Suprapubic skin (tissue), 3 donors: ENCODE data around the gene IQGAP2.

Experiments used
- CTCF ChIP-seq, 2 donors: fragments of 200-600 bp in 1 of 2; fragments of 450-650 bp in 1 of 2; sonication (generic) in 1 of 2; IDR thresholded peaks; one replicate each; pipeline ENCODE4 v1.5.1; 2016 to 2019; ENCODE audit warnings: antibody characterized with exemption in 2 of 2, mild to moderate bottlenecking in 1 of 2, moderate library complexity in 1 of 2
- EP300 ChIP-seq: sonication (generic); formaldehyde crosslinking; IDR thresholded peaks from one replicate; pipeline ENCODE4 v1.6.1; 2017; ENCODE audit warnings: antibody characterized with exemption
- POLR2A ChIP-seq, 2 donors: fragments of 450-650 bp; IDR thresholded peaks; one replicate each; pipeline ENCODE4 v1.6.1; 2017; ENCODE audit warnings: antibody characterized with exemption in 2 of 2, mild to moderate bottlenecking in 2 of 2, moderate library complexity in 2 of 2

DNA sequence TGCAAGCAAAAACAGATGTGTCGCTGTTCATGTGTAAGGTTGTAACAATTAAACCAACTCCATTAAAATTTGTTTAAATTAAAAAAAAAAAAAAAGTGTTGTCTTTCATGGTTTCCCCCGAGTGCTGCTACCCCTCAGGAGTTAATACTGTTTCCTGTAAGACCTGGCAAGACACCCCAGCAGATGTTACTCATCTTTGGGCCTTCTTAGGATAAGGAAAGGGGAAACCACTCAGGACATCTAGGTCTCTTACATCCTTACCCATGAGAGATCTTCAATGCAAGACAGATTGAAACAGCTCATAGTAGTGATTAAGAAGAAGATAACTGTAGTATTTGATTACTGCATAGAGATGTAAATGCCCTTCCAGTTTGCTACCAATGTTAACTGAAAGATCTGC is 279.3 kb downstream of the IQGAP2 start:
- TF ChIP-seq CTCF (IDR thresholded peaks at IDR 0.05) (no peak), POLR2A (IDR thresholded peaks at IDR 0.05) (no peak), EP300 (no peak)
